NB4 (cell line): ENCODE results near the gene KCNJ12.

Experiments used
- POLR2A ChIP-seq: IDR thresholded peaks from 2 replicates; pipeline ENCODE4 v1.6.1; 2011; ENCODE audit warnings: mild to moderate bottlenecking; ENCODE audit not compliant: insufficient read length; ENCODE audit errors: extremely low read depth
- TF ChIP-seq, protein P1 (sequence below): IDR thresholded peaks from one replicate; pipeline ENCODE4 v1.5.1; 2012; ENCODE audit warnings: low read depth, low read length

GRCh38 chr17:21467196-21467595 is 91.0 kb downstream of the KCNJ12 start:
- TF ChIP-seq, protein P1, sequence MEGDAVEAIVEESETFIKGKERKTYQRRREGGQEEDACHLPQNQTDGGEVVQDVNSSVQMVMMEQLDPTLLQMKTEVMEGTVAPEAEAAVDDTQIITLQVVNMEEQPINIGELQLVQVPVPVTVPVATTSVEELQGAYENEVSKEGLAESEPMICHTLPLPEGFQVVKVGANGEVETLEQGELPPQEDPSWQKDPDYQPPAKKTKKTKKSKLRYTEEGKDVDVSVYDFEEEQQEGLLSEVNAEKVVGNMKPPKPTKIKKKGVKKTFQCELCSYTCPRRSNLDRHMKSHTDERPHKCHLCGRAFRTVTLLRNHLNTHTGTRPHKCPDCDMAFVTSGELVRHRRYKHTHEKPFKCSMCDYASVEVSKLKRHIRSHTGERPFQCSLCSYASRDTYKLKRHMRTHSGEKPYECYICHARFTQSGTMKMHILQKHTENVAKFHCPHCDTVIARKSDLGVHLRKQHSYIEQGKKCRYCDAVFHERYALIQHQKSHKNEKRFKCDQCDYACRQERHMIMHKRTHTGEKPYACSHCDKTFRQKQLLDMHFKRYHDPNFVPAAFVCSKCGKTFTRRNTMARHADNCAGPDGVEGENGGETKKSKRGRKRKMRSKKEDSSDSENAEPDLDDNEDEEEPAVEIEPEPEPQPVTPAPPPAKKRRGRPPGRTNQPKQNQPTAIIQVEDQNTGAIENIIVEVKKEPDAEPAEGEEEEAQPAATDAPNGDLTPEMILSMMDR = no peak
- TF ChIP-seq POLR2A = no peak
